AG09309 (cell line): ENCODE data around the gene POU2F2.
A peak's percentile ranks its signal among the peaks of the same experiment; 100 is the strongest.

Experiments used
- DNase-seq: peaks from one replicate; pipeline ENCODE4 v3.0.0-alpha.2; 2010; ENCODE audit warnings: low read depth
- H3K4me3 ChIP-seq: 2 replicates; pipeline ENCODE4 v1.5.1; 2011; ENCODE audit warnings: mild to moderate bottlenecking, low read depth, low read length, moderate library complexity; ENCODE audit not compliant: control insufficient read depth
- TF ChIP-seq, protein P1 (sequence below): IDR thresholded peaks from 2 replicates; pipeline ENCODE4 v1.5.1; 2011; ENCODE audit warnings: mild to moderate bottlenecking, low read depth, low read length, inconsistent platforms; ENCODE audit not compliant: insufficient read depth, control insufficient read depth; ENCODE audit errors: missing control alignments

Gene POU2F2

DNA sequence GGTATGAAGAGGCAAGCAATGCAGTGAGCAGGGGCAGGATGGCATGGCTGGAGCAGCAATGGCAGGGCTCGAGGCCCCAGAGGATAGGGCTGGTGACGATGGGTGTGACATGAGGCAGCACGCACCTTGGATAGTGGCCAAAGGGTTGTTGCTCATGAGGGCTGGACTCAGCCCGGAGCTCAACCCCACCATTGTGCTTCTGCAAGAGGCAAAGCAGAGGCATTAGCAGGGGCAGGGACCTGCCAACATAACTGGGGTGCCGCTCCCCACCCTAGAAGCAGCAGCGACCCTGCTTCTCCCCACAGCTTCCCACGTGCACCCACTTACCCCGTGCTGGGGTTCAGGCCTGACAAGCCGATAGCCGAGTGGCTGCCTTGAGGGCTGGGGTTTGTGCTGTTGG, 40.5 kb downstream of the POU2F2 start:
- TF ChIP-seq, protein P1, sequence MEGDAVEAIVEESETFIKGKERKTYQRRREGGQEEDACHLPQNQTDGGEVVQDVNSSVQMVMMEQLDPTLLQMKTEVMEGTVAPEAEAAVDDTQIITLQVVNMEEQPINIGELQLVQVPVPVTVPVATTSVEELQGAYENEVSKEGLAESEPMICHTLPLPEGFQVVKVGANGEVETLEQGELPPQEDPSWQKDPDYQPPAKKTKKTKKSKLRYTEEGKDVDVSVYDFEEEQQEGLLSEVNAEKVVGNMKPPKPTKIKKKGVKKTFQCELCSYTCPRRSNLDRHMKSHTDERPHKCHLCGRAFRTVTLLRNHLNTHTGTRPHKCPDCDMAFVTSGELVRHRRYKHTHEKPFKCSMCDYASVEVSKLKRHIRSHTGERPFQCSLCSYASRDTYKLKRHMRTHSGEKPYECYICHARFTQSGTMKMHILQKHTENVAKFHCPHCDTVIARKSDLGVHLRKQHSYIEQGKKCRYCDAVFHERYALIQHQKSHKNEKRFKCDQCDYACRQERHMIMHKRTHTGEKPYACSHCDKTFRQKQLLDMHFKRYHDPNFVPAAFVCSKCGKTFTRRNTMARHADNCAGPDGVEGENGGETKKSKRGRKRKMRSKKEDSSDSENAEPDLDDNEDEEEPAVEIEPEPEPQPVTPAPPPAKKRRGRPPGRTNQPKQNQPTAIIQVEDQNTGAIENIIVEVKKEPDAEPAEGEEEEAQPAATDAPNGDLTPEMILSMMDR, result no peak
- no peak overlapping the region for H3K4me3 ChIP-seq
- DNase-seq, result no peak

DNA sequence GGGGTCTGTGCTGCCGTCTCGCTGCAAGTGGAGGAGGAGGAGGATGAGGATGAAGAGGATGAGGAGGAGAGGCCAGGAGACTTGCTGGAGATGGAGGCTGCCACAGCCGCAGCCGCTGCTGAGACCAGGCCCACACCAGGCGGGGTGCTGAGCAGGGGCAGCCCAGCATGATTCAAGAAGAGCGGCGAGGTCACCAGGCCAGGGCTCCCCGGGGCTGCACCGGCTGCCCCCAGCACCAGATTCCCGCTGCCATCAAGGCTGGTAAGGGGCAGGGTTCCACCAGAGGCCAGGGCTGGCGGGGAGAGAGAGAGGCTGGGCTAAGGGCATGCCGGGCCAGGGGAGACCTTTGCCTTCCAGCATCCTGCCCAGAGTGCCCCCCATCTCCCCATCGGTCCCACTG, 40.9 kb downstream of the POU2F2 start:
- DNase-seq, result no peak
- TF ChIP-seq, protein P1, result no peak
- H3K4me3 ChIP-seq, result no peak overlapping the region

DNA sequence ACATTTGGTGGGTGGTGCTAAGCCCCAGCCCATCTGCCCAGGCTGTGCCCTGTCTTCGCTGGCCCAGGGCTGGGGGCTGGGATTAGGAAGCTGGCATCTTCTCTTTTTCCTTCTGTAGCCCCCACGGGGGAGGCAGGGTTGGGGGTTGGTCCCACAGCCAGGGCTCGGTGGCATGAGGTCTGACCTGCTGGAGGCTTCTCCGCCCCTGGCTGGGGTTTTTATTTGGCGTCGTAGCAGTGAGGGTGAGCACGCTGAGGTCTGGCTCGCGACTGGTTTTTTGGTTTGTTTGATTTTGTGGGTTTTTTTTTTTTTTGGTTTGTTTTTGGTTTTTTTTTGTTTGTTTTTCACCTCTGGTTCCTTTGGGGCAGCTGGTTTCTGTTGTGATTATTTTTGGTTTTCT, 41.6 kb downstream of the POU2F2 start:
- DNase-seq, result no peak
- TF ChIP-seq, protein P1, result no peak
- no peak overlapping the region for H3K4me3 ChIP-seq

DNA sequence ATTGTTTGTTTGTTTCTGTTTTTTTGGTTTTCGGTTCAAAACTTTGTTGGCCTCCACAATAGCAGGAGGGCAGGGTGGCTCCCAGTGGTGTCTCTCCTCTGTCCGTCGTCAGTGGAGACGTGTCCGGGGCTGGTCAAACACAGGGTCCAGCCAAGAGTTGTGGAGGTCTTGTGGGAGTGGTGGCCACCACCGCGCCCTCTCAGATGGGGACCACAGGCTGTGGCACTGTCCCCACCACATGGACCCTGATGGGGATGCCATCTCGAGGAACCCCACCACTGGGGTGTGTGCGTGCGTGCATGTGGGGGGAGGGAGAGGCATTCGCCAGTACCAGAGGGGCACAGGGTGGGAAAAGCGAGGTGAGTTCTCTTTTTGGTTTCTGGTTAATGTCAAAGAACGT, 42.5 kb downstream of the POU2F2 start:
- H3K4me3 ChIP-seq, result no peak overlapping the region
- TF ChIP-seq, protein P1, result no peak
- no peak for DNase-seq

DNA sequence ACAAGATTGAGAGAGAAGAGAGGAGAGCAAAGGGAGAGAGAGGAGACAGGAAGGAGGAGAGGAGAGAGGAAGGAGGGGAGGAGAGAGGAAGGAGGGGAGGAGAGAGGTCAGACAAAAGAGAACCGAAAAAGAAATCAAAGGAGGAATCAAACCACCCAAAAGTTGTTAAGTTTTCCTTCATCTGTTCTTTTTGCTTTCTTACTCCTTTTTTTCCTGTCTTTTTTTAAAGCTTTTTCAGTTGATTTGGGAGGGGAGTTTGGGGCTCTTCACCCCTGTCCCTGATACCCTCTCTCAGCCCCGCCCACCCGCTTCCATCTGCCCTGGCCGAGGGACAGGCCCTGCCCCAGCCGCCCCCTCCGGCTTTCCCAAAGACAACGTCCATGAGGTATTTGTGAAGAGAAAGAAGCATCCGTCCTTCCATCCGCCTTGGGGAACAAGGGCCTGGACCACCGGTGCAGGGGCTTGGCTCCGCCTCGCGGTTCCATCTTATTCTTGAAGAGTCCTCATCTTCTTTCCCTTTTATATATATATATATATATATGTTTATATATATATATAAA, 43.0 kb downstream of the POU2F2 start:
- DNase-seq, result no peak
- TF ChIP-seq, protein P1, result no peak
- no peak overlapping the region for H3K4me3 ChIP-seq

DNA sequence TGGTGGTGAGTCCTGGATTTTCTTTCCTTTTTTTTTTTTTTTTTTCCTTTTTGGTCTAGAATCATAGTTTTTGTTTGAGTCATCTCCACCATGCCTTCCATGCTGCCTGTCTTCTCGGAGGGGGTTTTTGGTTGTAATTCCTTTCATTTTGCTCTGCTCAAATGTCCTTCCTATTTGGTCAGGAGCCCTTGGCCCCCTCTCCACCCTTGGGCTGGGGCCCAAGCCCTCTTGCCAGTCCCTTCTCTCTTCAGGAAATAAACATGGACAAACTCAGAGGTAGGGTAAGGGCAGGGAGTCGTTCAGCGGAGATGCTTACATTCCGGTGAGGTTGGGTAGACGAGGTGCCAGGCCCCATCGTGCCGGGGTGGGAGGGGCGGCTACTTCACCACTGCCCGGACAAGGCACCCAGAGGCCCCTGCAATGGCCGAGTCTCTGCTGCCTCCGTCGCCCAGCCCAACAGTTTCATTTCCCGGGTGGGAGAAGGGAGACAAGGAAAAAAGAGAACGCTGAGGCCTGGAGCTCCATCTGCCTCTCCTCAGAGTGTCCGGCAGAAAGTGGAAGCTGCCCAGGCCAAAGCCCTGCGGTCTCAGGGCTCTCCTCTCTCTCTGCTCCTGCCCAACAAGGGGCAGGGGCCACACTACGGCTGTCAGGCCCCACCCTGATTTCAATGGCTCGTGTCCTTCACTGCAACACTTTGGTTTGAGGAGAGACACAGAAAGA, 43.6 kb downstream of the POU2F2 start:
- H3K4me3 ChIP-seq, result peak overlapping the region; percentile 30
- TF ChIP-seq, protein P1, result no peak
- no peak for DNase-seq
